ENCODE data around the gene FERMT2. TPM values are rescaled to one million over a fixed set of nuclear protein-coding genes. Genes with fewer than 3 reads are reported as not detected.

Gene FERMT2
- total RNA-seq, 1 donor from 2014 or later, result 83.9 TPM

- no peak for DNase-seq (ENCODE audit: low read depth)
- Histone ChIP-seq H3K4me3 (ENCODE audit: low read depth, low read length) (no peak overlapping the region), H3K36me3 (ENCODE audit: control insufficient read depth, insufficient read depth, low read length) (no peaks in the 10 kb centered on the region), H3K27me3 (ENCODE audit: control insufficient read depth, insufficient read depth, low read length) (no peaks in the 10 kb centered on the region)
- no peak for TF ChIP-seq CTCF (IDR thresholded peaks at IDR 0.05; ENCODE audit: insufficient read depth, low read length, poor library complexity, severe bottlenecking)
Measured at GRCh38 chr14:52917735-52918134, 33.1 kb downstream of the FERMT2 start.

- TF ChIP-seq CTCF (IDR thresholded peaks at IDR 0.05; ENCODE audit: insufficient read depth, low read length, poor library complexity, severe bottlenecking), result no peak
- DNase-seq (ENCODE audit: low read depth), result no peak
- no peaks in the 10 kb centered on the region for H3K27me3 ChIP-seq (ENCODE audit: control insufficient read depth, insufficient read depth, low read length)
- H3K36me3 ChIP-seq (ENCODE audit: control insufficient read depth, insufficient read depth, low read length), result no peaks in the 10 kb centered on the region
- H3K4me3 ChIP-seq (ENCODE audit: low read depth, low read length), result no peak overlapping the region
Measured at GRCh38 chr14:52914295-52914694, 36.6 kb downstream of the FERMT2 start.

DNA sequence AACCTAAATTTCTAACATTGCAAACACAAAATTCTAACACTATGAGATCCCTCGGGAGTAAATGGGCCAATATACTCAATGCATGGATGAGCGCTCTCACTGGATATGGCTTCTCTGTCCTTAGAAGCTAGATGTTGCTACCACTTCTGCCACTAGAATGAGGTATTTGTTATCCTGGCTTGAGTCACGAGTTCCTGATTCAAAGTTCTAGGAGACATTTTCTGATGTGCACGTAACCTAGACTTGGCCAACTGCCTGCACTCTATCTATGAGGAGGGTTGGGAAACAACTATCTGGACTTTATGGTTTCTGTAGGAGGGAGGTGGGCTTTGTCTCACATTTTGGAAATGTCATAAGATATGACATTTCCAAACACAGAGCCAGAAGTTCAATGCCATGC lies 37.6 kb downstream of the FERMT2 start:
- TF ChIP-seq CTCF (IDR thresholded peaks at IDR 0.05; ENCODE audit: insufficient read depth, low read length, poor library complexity, severe bottlenecking), result no peak
- DNase-seq (ENCODE audit: low read depth), result no peak
- no peaks in the 10 kb centered on the region for H3K36me3 ChIP-seq (ENCODE audit: control insufficient read depth, insufficient read depth, low read length)

GRCh38 chr14:52911904-52912303 lies 38.9 kb downstream of the FERMT2 start:
- no peak overlapping the region for H3K4me3 ChIP-seq (ENCODE audit: low read depth, low read length)
- no peak for DNase-seq (ENCODE audit: low read depth)
- TF ChIP-seq CTCF (IDR thresholded peaks at IDR 0.05; ENCODE audit: insufficient read depth, low read length, poor library complexity, severe bottlenecking), result no peak
- H3K36me3 ChIP-seq (ENCODE audit: control insufficient read depth, insufficient read depth, low read length), result no peaks in the 10 kb centered on the region
- H3K27me3 ChIP-seq (ENCODE audit: control insufficient read depth, insufficient read depth, low read length), result no peaks in the 10 kb centered on the region

More for the DNA sequence above, 37.6 kb downstream of the FERMT2 start:
- Histone ChIP-seq H3K27me3 (ENCODE audit: control insufficient read depth, insufficient read depth, low read length) (no peaks in the 10 kb centered on the region), H3K4me3 (ENCODE audit: low read depth, low read length) (no peak overlapping the region)

- H3K27me3 ChIP-seq (ENCODE audit: control insufficient read depth, insufficient read depth, low read length), result no peaks in the 10 kb centered on the region
- no peak for DNase-seq (ENCODE audit: low read depth)
- H3K4me3 ChIP-seq (ENCODE audit: low read depth, low read length), result no peak overlapping the region
- no peak for TF ChIP-seq CTCF (IDR thresholded peaks at IDR 0.05; ENCODE audit: insufficient read depth, low read length, poor library complexity, severe bottlenecking)
- H3K36me3 ChIP-seq (ENCODE audit: control insufficient read depth, insufficient read depth, low read length), result no peaks in the 10 kb centered on the region
Measured at GRCh38 chr14:52910572-52910971, 40.3 kb downstream of the FERMT2 start.

DNA sequence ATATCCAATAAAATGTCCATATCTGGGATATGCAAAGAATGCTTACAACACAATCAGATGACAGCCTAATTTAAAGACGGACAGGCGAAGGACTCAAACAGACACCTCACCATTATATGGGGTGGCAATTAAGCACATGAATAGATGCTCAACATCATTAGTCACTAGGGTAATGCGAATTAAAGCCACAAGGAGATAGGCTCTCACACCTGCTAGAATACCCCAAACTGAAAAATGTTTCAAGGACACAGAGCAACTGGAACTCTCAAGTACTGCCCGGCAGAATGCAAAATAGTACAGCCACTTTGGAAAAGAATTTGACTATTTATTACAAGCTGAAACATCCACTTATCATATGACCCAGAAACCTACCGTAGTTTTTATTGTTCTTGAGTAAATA lies 42.9 kb downstream of the FERMT2 start:
- no peak for DNase-seq (ENCODE audit: low read depth)

More for the DNA sequence above, 42.9 kb downstream of the FERMT2 start:
- H3K36me3 ChIP-seq (ENCODE audit: control insufficient read depth, insufficient read depth, low read length), result no peaks in the 10 kb centered on the region
- H3K4me3 ChIP-seq (ENCODE audit: low read depth, low read length), result no peak overlapping the region
- no peak for TF ChIP-seq CTCF (IDR thresholded peaks at IDR 0.05; ENCODE audit: insufficient read depth, low read length, poor library complexity, severe bottlenecking)
- no peaks in the 10 kb centered on the region for H3K27me3 ChIP-seq (ENCODE audit: control insufficient read depth, insufficient read depth, low read length)
